ENCODE results near the gene HOXD13. TPM values are rescaled to one million over a fixed set of nuclear protein-coding genes. Genes with fewer than 3 reads are reported as not detected.

HOXD13 gene
- total and polyA plus RNA-seq, 11 donors: not detected

DNA sequence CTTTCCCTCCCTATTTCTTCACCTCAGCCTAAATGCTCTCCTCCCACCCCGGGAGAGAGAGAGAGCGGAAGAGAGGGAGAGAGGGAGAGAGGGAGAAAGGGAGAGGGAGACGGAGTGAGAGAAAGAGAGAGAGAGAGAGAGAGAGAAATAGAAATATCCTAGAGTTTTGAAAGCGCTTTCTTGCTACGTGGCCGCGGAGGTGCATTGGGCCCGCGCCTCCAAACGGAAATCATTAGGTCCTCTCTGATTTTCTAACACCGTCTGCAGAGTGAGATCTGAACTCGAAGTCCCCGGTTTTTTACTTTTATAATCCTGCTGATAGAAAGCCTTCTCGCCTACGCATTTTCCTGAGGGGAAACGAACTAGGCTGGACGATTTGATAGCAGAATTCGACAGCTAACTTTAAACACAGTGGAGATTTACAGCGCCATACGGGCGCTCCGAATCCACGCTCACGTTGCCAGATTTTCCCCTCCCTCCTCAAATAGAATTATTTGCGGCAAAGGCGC, 7.9 kb upstream of the HOXD13 start:
- H3K27me3 ChIP-seq: peaks cover 91 to 99% (median 97%) of the 10 kb centered on the region in 9 donors
- ATAC-seq: no peak
- intact Hi-C loops (cut with DNase I): loop anchor here in 9 of 10 donors (5.0 to 10.0 kb wide), 6 partner anchors 82 to 717 kb away; partner anchors contain the start of gene LNPK (in 1 of the 9)
- peaks cover 0 to 57% (median 19%) of the 10 kb centered on the region in 12 donors for H3K4me1 ChIP-seq
- H3K36me3 ChIP-seq: no peaks in the 10 kb centered on the region
- no peak for DNase-seq
- 3 to 6% (median 5%) methylated on average over 26 of the region's 26 CpGs for WGBS, 4 donors
- H3K27ac ChIP-seq: peak overlapping the region in 1 of 12 donors; percentile 84
- TF ChIP-seq CTCF (IDR thresholded peaks at IDR 0.05) (no peak), POLR2A (IDR thresholded peaks at IDR 0.05) (no peak)
- no peak overlapping the region for H3K4me3 ChIP-seq
- peaks cover 0 to 8% (median 0%) of the 10 kb centered on the region in 12 donors for H3K9me3 ChIP-seq

- Histone ChIP-seq H3K4me3 (no peak overlapping the region), H3K27ac (peak overlapping the region in 1 of 12 donors; percentile 84), H3K4me1 (peaks cover 0 to 51% (median 17%) of the 10 kb centered on the region in 12 donors), H3K36me3 (no peaks in the 10 kb centered on the region), H3K9me3 (peaks cover 0 to 8% (median 0%) of the 10 kb centered on the region in 12 donors), H3K27me3 (peaks cover 92 to 100% (median 99%) of the 10 kb centered on the region in 9 donors)
- no peak for TF ChIP-seq POLR2A (IDR thresholded peaks at IDR 0.05)
- TF ChIP-seq CTCF (IDR thresholded peaks at IDR 0.05): no peak
- 4 to 6% (median 5%) methylated on average over 40 of the region's 40 CpGs for WGBS, 4 donors
- no peak for DNase-seq
- ATAC-seq: no peak
- intact Hi-C loops (cut with DNase I): loop anchor here in 8 of 10 donors (5.0 to 10.0 kb wide), 5 partner anchors 398 to 718 kb away; no protein-coding TSS in a partner anchor
These were observed 7.3 kb upstream of the HOXD13 start for GRCh38 chr2:176085120-176085788.

DNA sequence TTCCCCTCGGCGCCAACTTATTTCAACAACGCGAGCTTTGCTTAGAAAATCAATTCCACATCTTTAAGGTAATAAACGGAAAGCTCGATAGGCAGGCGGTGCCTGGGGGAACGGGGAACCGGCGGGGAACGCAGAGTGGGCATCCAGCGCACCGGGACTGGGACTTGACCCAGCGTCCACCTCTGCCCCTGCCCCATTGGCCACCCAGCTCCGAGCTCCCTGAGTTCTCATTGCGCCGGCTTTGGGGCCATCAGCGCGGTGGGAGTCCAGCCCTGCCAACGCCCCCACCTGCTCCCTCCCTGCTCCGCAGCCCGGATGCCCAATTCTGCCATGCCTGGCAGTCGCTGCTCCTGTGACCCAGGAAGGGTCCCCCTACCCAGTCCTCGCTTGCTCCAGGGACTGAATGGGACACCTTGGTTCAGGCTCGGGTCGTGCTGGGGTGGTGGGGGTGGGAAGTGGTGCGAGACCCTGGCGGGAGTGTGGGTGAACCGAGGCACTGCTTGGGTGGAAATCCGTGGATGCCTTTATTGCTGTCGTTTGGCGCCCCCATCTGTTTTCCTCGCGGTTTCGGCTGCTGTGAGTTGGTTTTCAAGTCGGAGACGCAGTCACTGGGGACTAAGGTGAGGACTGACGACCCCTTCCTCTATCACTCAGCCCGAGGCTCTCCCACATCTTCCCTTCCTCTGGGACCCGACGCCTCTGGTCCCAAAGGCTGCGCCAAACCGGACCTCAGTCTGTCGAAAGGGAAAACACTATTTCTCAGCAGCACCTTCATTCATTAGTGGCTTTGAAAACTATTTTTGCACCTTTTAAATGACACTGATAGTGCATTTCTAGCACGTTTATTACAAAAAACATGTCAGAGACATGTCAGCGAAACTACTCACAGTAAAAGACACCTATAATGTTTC, 6.4 kb upstream of the HOXD13 start:
- DNase-seq (peak in 1 of 5 donors; percentile 69), ATAC-seq (peak in 3 of 4 donors; percentile 38 to 63 (median 40))
- intact Hi-C loops (cut with DNase I): loop anchor here (1.0 to 10.0 kb wide), 7 partner anchors 396 to 719 kb away; no protein-coding TSS in a partner anchor
- H3K9me3 ChIP-seq: peaks cover 0 to 8% (median 0%) of the 10 kb centered on the region in 12 donors
- WGBS, 4 donors: 2 to 4% (median 3%) methylated on average over 39 to 46 of the region's 46 CpGs
- peak overlapping the region in 1 of 12 donors; percentile 5 for H3K4me3 ChIP-seq
- H3K27me3 ChIP-seq: peaks cover 90 to 100% (median 99%) of the 10 kb centered on the region in 9 donors
- H3K36me3 ChIP-seq: no peaks in the 10 kb centered on the region
- peaks cover 0 to 45% (median 15%) of the 10 kb centered on the region in 12 donors for H3K4me1 ChIP-seq
- H3K27ac ChIP-seq: peak overlapping the region in 1 of 12 donors; percentile 84
- TF ChIP-seq POLR2A (IDR thresholded peaks at IDR 0.05): no peak
- TF ChIP-seq CTCF (IDR thresholded peaks at IDR 0.05): peak in 11 of 12 donors; percentile 14 to 57 (median 44)
